T-helper 22 cell (primary cell): ENCODE results near the gene MED27.
"Not testable (repeated sequence)": the region's sequence is repeated elsewhere in the genome, so short reads cannot be mapped to it uniquely, and the experiment has no call there.

Experiments used
- DNase-seq: peaks from one replicate; pipeline ENCODE4 v3.0.0-alpha.2; 2020; ENCODE audit warnings: low read depth

Gene MED27

DNA sequence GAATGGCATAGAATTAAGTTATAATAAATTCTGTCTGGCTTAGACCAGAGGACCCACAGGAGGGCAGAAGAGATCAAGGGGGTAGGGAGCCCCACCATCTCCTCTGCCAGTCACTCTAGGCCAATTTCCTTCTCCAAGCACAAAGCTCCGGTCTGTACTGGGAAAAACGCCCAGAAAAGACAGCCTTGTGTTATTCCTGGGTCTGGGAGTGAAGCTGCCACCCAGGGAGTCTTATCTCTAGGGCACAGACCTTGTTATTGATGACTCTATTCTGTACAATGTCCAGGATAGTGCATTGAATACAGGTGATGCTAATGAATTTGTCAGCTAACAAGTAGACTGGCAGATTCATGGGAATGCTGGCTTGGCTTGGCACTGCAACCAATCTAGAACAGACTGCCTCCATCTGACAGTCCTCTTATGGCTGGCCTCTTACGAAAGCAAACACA lies 60.7 kb downstream of the MED27 start:
- DNase-seq: no peak

DNA sequence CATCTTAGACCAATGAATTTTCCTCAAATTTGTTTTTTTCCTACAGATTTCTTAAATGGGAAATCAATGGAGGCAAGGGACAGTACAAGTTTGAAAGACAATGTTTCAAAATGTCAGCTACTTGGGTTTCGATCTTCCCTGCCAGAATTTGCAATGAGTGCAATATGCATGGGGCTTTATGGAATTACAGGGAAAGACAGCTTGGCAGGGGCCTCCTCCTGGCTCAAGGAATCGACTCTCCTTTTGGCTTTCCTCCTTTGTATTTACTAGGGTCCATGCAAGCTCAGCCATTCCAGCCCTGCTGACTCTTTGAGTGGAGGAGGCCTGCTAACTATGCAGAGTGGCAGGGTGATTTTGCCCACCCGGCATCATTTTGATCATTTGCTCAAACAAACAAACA lies 63.2 kb downstream of the MED27 start:
- DNase-seq: no peak

DNA sequence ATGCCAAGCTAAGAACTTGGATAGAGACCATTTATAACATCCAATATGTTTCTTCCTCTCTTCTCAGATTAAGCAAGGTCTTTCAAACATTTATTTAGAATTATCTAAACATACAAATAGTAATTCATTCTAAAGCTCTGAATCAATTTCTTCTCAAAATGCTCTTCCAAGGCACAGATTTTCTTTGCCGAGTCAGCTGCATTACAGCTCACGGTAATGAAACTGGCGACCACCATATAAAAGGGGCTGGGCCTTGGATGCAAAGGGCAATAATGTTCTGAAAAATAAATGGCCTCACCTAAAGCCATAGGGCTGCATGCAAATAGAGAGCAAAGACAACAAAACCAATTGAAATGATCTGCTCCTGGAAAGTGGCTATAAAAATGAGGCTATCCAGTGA lies 63.8 kb downstream of the MED27 start:
- DNase-seq: no peak

DNA sequence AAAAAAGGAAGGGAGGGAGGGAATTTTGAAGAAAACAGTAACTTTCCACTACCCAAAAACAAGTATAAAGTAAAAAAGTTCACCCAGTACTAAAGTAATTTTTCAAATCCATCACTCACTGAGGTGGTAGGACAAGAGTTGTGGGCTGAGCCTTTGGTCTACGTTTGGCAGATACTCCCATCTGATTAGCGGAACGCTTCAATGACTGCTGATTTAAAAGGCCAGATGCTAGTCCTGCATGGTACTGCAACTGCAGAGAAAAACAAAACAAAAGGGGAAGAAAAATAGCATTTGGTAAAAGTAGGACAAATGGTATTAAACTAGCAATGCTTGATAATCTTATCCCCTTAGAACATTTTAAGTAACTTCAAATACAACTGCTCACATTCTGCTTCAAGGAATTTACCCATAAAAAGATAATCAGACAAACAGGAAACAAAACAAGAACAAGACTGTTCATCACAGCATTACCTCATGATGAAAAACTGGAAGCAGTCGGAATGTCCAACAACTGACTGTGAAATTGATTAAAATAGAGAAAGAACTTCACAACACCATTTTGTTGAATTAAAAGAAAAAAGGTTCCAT lies 65.4 kb downstream of the MED27 start:
- DNase-seq: no peak

DNA sequence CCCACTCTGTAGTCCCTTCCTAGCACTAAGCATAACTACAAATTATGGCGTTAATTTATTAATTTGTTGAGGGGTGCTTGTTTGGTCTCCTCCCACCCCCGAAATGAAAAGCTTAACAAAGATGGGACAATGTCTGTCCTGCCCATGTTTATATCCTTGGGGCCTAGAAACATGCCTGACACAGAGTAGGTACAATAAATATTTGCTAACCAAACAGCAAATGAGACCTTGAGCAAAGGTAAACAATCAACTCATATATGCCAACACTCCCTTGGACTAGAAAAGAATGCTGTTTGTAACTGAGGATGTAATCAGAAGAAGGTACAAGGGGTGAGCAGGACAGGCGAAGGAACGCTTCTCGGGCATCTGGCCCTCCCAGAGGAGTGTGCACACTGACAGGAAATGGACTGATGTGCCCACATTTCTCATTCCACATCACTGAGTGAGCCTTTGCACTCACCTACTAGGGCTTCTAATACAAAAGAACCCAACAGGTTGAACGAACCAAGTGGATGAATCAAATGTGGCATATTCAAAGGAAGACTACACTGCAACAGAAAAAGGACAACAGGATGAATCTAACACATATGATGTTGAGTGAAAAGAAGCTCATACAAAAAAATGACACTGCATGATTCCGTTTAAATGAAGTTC lies 66.8 kb downstream of the MED27 start:
- DNase-seq: no peak

DNA sequence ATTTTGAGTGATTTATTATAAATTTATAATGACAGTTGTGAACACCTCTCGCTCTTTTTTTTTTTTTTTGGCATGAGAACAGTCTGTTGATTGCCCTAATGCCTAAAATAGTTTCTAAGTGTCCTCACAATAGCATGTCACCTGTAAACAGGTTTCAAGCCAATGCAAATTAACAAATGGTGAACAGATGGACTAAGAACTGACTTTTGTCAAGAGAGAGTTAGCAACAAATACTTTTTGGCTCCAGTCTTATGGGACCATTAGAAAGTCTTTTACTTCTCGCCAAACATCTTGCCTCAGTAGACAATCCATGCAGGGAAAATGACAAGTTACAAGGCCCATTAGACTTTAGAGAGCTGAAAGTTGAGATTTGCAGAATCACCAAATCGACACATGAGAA lies 67.8 kb downstream of the MED27 start:
- no peak for DNase-seq

DNA sequence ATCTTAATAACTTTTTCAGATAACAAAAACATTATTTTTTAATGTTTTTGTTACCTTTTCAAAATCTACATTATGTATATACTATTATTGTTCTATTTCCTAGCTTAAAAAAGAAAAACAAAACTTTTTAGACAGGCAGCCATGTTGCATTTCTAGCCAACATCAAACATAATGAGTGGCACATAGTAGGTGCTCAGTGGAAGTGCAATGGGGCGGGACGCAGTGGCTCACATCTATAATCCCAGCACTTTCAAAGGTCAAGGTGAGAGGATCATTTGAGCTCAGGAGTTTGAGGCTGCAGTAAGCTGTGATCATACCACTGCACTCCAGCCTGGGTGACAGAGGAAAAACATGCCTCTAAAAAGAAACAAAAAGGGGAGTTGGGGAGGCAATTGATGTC lies 68.4 kb downstream of the MED27 start:
- DNase-seq: no peak

DNA sequence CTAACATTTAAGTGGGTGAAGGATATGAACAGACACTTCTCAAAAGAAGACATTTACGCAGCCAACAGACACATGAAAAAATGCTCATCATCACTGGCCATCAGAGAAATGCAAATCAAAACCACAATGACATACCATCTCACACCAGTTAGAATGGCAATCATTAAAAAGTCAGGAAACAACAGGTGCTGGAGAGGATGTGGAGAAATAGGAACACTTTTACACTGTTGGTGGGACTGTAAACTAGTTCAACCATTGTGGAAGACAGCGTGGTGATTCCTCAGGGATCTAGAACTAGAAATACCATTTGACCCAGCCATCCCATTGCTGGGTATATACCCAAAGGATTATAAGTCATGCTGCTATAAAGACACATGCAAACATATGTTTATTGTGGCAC lies 69.5 kb downstream of the MED27 start:
- DNase-seq: not testable (repeated sequence)

DNA sequence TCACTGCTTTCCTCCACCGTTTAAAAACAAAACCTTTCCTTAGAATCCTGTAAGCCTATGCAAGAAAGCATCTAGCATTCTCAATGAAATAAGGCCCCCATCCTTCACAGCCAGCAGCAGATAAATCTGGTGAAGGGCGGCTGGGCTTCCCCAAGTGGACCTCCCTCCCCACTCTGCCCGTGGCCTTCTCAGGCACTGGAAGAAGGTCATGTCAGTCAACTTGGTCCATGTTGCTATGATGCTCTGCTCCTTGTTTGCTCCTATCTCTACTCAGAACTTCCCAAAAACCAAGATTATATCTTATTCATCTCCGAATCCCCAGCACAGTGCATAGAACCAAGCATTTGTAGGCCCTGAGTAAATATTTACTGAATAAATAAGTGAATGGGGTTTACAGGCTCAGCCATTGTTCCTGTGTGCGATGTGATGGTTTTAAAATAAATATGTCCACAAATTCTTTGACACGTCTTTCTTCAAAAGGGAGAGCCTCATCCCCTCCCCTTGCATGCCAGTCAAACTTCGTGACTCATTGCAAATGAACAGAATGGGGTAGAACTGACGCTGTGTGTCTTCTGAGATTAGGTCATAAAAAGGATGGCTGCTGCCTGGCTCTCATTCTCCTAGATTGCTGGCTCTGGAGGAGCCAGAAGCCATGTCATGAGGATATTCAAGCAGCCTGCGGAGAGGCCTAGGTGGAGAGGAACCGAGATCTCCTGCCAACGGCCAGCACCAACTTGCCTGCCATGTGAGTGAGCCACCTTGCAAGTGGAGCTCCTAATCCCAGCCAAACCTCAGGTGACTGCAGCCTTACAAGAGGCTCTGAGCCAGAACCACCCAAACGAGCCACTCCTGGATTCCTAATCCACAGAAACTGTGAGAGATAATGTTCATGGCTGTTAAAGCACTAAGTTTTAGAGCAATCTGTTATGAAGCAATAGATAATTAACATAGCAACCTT lies 70.5 kb downstream of the MED27 start:
- no peak for DNase-seq

DNA sequence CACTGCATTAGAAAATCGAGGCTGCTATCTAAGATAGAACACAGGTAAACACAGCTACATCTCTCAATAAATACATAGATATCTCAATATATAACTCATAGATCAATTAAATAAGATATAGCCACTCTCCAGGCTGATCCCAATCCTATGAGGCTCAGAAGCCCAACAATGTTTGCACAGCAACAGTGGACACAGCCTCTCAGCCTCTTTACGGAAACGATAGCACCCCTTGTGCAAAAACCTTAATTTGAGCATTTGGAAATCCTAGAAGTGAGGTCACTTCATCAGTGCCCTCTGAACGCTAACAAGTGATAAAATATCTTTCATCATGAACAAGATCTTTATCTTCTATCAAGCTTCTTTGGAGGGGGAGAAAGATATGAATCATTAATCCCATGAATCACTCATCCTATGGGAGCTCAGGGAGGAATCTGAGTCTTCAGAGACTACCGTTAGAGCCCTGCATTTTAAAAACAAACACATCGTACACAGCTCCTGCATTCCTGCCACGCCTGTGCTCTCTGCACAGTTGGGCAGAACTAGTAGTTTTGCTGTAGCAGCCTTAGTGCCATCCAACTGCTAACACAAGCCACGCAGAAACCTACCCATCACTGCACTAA lies 71.4 kb downstream of the MED27 start:
- DNase-seq: no peak

DNA sequence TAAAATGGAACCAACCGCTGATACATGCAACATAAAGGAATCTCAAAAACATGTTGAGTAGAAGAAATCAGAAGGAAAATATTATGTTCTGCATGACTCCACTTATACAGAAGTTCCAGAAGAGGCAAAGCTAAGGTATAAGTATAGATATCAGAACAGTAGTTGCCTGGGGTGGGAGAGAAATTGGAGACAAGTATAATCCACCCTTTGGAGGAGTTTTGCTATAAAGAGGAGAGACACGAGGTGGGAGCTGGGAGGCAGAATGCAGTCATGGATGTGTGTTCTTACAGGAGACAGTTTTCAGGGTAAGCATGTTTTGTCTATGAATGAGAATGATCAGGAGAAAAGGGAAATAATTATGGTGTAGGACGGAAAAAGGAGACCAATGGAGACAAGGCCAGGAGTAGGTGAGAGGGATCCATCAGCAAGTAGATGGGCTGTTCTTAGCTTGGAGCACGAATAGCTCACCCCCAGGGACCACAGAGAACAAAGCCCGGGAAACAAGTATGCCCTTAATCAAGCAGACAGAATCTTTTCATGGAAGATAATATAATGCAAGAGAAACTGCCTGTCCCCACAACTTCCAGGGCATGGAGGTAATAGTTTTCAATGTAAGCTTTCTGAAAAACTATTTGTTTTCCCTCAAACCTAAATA lies 72.2 kb downstream of the MED27 start:
- DNase-seq: no peak

DNA sequence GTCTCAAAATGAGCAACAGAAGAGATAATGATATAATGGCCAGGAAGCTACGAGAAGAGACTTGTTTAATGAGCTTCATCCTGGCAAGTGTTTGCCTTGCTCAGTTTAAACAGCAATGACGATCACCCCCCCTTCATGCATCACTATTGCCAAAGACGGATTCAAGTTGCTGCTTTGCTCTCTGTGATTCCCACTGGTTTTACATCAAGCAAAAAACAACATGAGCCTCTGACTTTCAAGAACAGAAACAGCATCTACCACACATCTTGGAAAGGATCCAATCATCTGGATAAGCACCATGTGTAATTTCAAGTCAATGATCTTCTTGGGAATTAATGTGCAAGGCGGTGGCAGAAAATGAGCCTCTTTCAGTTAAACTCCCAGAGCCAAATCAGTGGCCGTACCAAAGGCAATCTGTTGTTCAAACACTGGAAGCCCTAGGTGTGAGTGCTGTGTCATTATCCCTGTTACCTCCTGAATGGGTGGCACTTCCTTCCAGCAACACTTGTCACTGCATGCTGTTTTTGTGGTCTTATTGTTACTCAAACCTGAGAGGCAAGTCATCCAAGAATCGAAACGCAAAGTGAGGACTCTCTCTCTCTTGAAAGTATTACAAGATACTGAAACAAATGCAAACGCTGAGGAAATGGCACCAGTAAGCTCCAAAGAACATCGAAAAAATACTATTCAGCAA lies 72.8 kb downstream of the MED27 start:
- no peak for DNase-seq

DNA sequence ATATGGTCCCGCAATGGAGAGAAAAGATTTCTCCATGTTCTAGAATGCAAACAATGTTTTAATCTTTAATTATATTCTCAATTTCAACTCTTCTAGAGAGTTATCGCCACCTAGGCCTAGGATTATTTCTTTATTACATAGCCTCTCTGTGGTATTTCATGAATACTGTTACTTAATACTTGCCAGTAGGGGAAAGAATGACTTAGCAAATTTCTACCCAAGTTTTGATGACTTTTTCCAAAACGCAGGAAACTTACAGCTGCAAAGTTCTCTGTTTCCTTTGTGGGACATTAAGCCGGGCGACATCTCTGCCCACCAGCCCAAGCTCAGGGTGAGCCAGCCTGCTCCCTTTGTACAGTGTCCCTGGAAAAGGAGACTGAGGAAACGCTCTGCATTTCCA lies 73.8 kb downstream of the MED27 start:
- DNase-seq: no peak

DNA sequence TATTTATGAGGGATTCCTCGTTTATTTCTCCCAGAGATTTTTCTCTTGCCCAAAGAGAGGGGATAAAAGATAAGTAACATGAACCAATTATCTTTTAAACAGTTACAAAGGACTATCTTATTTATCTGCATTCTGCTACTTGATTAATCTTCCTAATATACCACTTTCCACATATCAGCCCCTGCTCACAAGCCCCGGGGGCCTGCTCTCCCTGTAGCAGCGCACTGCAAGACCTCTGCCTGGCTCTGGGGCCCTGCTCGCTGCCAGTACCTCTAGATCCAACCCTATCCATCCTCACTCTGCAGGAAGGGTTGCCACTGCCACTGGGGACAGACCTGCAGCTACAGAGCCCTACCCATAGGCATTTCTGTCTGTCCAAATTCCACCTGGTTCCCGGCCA lies 75.3 kb downstream of the MED27 start:
- no peak for DNase-seq

DNA sequence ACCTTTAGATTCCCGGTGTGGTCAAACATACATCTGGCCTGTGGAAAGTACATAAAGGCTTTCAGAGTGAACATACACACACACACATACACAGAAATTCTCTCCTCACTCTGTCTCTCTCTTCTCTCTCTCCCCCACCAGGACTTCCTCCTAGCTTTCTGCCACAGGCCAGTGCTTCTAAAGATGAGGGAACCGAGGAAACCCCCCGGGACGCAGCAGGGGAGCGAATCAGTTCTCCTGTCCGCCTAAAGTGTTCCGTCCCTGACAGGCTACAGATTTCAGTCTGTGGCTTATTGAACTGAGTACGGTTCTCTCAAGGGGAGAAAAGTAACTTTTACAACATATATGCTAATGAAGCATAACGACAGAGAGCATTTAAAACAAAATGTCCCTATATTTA lies 75.8 kb downstream of the MED27 start:
- DNase-seq: no peak

DNA sequence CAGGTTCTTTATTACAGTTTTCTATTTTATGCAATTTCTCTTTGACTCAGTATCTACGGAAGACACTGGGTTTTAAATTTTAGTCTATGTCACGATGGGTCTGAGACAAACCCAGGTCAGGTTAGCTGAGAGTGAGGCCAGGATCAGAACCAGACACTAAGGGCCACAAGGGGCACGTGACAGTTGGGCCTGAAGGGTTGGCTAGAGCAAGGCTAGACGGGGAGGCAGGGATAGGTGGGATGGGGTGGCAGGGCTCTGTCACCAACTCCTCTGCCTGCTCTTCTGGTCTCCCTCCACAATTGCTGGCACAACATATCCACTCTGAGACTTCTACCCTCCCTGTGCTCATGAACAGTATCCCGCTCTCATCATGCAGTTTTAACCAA lies 76.4 kb downstream of the MED27 start:
- no peak for DNase-seq

DNA sequence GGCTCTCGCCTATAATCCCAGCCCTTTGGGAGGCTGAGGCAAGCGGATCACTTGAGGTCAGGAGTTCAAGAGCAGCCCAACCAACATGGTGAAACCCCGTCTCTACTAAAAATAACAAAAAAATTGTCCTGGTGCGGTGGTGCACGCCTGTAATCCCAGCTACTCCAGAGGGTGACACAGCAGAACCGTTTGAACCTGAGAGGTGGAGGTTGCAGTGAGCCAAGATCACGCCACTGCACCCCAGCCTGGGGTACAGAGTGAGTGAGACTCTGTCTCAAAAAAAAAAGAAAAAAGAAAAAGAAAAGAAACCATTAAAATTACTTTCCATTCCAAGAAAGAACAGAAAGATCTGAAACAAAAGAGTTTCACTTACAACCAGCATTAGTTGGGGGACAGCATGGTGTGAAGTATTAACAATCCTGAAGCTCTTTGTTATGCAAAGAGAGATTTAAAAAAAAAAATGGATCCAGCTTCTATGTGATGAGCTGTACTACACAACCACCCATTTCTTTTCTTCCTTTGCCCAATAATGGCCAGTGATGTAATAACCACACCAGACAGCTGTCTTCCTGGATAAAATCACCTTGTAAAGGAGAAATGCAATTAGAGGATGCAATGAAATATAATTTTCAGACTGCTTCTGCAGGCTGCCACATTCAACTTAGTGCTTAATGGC lies 76.9 kb downstream of the MED27 start:
- DNase-seq: no peak

DNA sequence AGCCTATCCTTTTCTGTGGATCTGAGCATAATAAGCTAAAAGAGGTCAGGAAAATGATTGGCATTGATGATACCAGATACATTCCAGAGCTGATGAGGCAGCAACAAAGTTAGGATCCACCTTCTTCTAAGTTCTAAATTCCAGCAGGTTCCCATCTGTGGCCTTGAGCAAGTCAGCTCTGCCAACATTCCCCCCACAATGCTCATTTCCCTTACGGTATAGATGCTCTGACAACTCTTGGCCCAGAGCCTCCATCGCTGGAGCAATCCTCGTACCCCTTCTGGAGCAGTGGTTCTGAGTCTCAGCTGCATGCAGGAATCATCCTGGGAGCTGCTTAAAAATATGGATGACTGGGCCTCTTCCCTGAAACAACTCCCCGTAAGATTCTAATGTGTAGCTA lies 78.1 kb downstream of the MED27 start:
- DNase-seq: no peak

DNA sequence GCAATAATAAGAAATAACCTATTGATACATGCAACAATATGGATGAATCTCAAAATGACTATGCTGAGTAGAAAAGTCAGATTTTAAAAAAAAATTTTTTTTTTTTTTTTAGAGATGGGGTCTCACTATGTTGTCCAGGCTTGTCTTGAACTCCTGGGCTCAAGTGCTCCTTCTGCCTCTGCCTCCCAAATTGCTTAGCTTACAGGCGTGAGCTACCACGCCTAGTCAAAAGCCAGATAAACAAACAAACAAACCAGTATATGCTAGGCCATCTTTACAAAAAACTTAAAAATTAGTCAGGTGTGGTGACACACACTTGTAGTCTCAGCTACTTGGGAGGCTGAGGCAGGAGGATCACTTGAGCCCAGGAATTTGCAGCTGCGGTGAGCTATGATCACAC lies 79.0 kb downstream of the MED27 start:
- DNase-seq: no peak

DNA sequence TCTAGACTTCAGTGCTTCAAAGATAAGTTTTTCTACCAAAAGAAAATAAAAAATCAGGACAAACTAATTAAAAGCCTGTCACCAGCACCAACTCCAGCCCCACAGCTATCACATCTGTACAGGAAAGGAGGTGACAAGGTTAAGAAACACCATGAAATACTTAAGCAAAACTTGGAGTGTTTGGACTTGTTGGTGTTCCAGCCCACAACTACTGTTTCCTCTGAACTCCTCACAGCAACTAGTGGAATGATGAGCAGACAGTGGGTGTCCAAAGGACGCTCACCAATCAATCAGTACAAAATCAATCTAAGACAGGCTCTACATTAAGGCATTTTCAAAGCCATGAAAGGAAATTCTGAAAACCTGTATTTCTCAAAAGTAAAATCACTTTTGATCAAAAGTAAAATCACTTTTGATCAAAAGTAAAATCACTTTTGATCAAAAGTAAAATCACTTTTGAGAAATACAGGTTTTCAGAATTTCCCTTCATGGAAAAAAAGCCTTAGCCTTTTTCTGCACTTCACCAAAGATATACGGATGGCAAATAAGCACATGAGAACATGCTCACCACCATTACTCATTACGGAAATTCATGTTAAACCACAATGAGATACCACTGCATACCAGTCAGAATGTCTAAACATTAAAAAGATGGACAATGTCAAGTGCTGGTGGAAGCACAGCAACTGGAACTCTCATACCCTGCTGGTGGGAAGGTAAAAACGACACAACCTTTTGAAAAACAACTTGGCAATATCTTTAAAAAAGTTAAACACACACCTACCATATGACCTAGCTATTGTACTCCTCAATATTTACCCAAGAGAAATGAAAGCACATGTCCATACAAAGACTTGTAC lies 79.7 kb downstream of the MED27 start:
- DNase-seq: no peak
